ENCODE results near the gene WWOX. TPM values are rescaled to one million over a fixed set of nuclear protein-coding genes. Genes with fewer than 3 reads are reported as not detected.

WWOX gene
- total RNA-seq, 4 donors from 2014 or later, result 76.8 to 102 (median 83.6) TPM

DNA sequence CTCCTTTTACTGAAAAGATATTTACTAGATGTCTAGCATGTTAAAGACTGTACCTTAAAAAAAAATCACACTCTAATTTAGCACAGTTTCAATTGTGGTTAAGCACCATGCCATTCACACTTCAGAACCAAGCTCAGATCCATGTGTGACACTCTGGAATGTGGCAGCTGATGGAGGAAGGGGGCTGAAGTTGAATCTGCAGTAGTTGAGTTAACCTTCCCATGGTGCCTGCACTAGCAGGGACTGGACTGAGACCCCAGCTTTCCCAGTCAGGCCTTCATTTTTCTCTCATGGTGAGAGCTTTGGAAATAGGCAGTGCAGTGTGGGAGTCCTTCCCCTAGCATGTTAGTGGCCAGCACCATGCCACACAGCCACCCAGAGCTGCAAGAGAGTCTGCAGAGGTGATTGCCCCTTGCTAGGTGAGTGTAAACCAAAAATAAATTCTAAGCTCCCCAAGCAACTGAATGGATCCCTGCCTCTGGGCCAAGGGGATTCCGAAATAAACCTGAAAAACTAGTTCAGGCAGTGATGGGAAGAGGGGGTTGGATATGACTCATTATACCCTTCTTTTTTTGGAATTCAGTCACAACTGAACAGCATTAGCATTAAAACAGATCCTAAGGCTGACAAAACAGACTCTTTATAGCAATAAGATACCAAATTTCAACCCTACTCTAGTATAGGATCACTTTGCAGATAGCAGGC lies 208.5 kb downstream of the WWOX start:
- Histone ChIP-seq H3K4me3 (no peak overlapping the region), H3K36me3 (no peaks in the 10 kb centered on the region), H3K4me1 (peaks cover 0 to 9% (median 1%) of the 10 kb centered on the region in 4 donors), H3K9me3 (no peaks in the 10 kb centered on the region), H3K27me3 (no peaks in the 10 kb centered on the region), H3K27ac (no peak overlapping the region)
- TF ChIP-seq EP300 (IDR thresholded peaks at IDR 0.05) (no peak), POLR2A (IDR thresholded peaks at IDR 0.05) (no peak)
- TF ChIP-seq, protein P1, sequence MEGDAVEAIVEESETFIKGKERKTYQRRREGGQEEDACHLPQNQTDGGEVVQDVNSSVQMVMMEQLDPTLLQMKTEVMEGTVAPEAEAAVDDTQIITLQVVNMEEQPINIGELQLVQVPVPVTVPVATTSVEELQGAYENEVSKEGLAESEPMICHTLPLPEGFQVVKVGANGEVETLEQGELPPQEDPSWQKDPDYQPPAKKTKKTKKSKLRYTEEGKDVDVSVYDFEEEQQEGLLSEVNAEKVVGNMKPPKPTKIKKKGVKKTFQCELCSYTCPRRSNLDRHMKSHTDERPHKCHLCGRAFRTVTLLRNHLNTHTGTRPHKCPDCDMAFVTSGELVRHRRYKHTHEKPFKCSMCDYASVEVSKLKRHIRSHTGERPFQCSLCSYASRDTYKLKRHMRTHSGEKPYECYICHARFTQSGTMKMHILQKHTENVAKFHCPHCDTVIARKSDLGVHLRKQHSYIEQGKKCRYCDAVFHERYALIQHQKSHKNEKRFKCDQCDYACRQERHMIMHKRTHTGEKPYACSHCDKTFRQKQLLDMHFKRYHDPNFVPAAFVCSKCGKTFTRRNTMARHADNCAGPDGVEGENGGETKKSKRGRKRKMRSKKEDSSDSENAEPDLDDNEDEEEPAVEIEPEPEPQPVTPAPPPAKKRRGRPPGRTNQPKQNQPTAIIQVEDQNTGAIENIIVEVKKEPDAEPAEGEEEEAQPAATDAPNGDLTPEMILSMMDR (IDR thresholded peaks at IDR 0.05), result no peak
- DNase-seq (ENCODE audit: low spot score in 2 of 2), result no peak
- WGBS, 2 donors, result 92 to 100% methylated on average over 1 of the region's 1 CpG

DNA sequence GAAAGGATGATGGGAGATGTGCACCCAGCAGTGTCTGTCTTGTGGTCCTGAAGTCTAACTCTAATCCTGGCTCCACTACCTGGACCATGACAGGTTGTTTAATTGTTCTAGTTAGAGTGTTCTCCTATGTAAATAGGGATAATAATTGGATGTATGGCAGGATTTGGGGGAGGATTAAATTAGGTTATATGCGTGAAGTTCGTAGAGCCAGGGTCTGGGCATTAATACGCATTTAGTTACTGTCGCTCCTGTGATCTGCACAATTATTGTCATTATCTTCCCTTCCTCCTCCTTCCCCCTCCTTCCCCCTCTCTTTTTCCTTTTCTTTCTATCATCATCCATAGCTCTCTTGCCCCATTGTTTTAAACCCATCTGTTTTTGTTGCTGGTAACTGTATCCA lies 210.3 kb downstream of the WWOX start:
- H3K27me3 ChIP-seq, result no peaks in the 10 kb centered on the region
- 94 to 97% methylated on average over 4 of the region's 4 CpGs for WGBS, 2 donors
- H3K36me3 ChIP-seq, result no peaks in the 10 kb centered on the region
- H3K4me1 ChIP-seq, result no peaks in the 10 kb centered on the region
- H3K4me3 ChIP-seq, result no peak overlapping the region
- no peak for DNase-seq (ENCODE audit: low spot score in 2 of 2)
- TF ChIP-seq, protein P1 (IDR thresholded peaks at IDR 0.05), result no peak
- TF ChIP-seq EP300 (IDR thresholded peaks at IDR 0.05) (no peak), POLR2A (IDR thresholded peaks at IDR 0.05) (no peak)
- no peak overlapping the region for H3K27ac ChIP-seq
- H3K9me3 ChIP-seq, result no peaks in the 10 kb centered on the region

DNA sequence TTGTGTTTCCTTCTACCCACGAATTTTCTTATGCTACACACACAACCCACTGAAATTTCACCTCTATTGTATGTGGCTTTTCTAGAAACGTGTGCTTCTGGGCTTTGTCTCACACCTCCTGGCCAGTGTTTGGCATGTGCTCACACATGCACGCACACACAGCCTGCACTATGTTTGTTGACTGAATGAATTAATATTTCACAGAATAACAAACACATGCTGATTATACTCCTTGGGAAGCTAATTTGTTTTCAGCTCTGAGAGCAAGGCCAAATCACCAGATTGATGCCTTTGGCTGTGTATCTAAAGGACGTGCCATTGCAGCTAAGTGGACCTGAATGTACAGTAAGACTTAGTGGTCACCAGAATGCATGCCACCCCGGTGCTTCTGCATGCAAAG lies 210.7 kb downstream of the WWOX start:
- no peaks in the 10 kb centered on the region for H3K36me3 ChIP-seq
- TF ChIP-seq EP300 (IDR thresholded peaks at IDR 0.05) (no peak), POLR2A (IDR thresholded peaks at IDR 0.05) (no peak)
- TF ChIP-seq, protein P1 (IDR thresholded peaks at IDR 0.05), result no peak
- no peak overlapping the region for H3K4me3 ChIP-seq
- H3K4me1 ChIP-seq, result no peaks in the 10 kb centered on the region
- 78 to 84% methylated on average over 5 of the region's 5 CpGs for WGBS, 2 donors
- H3K9me3 ChIP-seq, result no peaks in the 10 kb centered on the region
- no peak for DNase-seq (ENCODE audit: low spot score in 2 of 2)
- H3K27ac ChIP-seq, result no peak overlapping the region
- no peaks in the 10 kb centered on the region for H3K27me3 ChIP-seq

GRCh38 chr16:78310990-78311561 lies 211.6 kb downstream of the WWOX start:
- no peaks in the 10 kb centered on the region for H3K36me3 ChIP-seq

GRCh38 chr16:78311831-78312230 lies 212.4 kb downstream of the WWOX start:
- H3K4me1 ChIP-seq, result no peaks in the 10 kb centered on the region
- H3K36me3 ChIP-seq, result no peaks in the 10 kb centered on the region
- H3K9me3 ChIP-seq, result no peaks in the 10 kb centered on the region
- WGBS, 2 donors, result 83 to 90% methylated on average over 4 of the region's 4 CpGs
- H3K27ac ChIP-seq, result no peak overlapping the region
- no peak for DNase-seq (ENCODE audit: low spot score in 2 of 2)
- H3K27me3 ChIP-seq, result no peaks in the 10 kb centered on the region
- H3K4me3 ChIP-seq, result no peak overlapping the region
- TF ChIP-seq POLR2A (IDR thresholded peaks at IDR 0.05) (no peak), EP300 (IDR thresholded peaks at IDR 0.05) (no peak)
- TF ChIP-seq, protein P1 (IDR thresholded peaks at IDR 0.05), result no peak

More at GRCh38 chr16:78310990-78311561, 211.6 kb downstream of the WWOX start:
- DNase-seq (ENCODE audit: low spot score in 2 of 2), result no peak
- Histone ChIP-seq H3K27me3 (no peaks in the 10 kb centered on the region), H3K27ac (no peak overlapping the region), H3K4me3 (no peak overlapping the region), H3K9me3 (no peaks in the 10 kb centered on the region), H3K4me1 (no peaks in the 10 kb centered on the region)
- 77 to 83% methylated on average over 5 of the region's 5 CpGs for WGBS, 2 donors
- TF ChIP-seq POLR2A (IDR thresholded peaks at IDR 0.05) (no peak), EP300 (IDR thresholded peaks at IDR 0.05) (no peak)
- TF ChIP-seq, protein P1 (IDR thresholded peaks at IDR 0.05), result no peak
